ENCODE results near the gene RPL35. TPM values are rescaled to one million over a fixed set of nuclear protein-coding genes. Genes with fewer than 3 reads are reported as not detected.

The RPL35 gene
- 1,000 to 10,000 TPM in 2 of 4 donors, 100 to 1,000 TPM in 2; 763 to 1,347 (median 976) TPM for polyA plus RNA-seq (ENCODE audit: insufficient read length in 4 of 4)

DNA sequence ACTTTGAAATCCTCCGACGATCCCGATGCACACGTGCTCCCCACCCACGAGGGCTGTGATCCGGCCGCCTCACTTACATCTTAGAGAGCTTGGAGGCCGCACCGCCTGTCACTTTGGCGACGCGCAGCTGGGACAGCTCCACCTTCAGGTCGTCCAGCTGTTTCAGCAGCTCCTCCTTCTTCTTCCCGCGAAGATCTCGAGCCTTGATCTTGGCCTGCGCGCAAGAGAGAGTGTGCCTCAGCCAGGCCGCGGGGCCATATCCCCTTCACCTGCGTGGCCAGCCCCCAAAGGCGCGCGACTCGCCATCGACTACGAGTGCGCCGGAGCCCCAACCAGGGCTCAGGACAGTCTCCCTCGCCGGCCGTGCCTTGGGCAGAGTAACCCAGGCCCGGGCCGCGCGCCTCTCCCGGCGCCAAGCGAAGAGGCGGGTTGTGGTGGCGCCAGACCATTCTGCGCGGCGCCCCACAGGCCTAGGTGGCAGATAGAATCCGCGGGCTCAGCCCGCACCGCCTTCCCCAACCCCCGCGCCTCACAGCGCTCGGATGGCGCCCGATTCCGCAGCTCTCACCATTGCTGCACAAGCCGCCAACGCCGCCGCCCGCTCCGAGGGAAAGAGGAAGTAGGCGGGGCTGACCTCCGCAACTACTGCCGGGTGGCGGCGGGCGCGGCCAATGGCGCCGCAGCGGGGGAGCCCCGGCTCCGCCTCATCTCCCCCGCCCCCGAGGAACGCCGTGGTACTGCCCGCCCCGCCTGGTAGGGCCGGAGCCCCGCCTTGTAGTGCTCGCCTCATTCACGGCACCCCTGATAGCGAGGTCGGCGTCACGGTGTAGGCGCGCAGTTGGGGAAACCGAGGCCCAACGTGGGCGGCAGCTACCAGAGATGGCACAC is at the start of gene RPL35, which contains the start of gene ARPC5L:
RPL35 (minus strand) TSS at position 616 of the 888 bp plus-strand sequence; CDS start at position 571, 45 bp downstream.
ARPC5L (plus strand) TSS at position 789 of the 888 bp plus-strand sequence. CDS start 7,161 bp downstream, outside the sequence.
- DNase-seq (ENCODE audit: low read depth in 4 of 4, low spot score in 2 of 4), result peak; percentile 77 to 88 (median 83)

DNA sequence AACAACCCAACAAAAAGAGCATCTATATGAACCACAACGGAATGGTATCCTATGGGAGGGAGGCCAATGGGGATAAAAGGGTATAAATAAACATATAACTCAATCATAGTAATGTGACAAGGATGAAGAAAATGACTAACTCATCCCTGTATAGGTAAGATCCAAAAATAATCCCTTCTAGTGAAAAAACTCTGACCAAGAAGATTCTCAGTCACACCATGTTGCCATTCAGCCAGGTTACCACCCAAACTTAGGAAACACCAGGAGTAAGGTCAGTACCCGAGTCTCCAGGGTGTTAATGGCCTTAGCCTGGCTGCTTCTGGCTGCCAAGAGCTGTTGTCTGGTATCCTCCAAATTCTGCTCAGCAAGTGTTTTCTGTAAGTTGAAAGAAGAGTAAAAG is 46.3 kb upstream of the RPL35 start:
- DNase-seq (ENCODE audit: low read depth in 4 of 4, low spot score in 2 of 4), result no peak

DNA sequence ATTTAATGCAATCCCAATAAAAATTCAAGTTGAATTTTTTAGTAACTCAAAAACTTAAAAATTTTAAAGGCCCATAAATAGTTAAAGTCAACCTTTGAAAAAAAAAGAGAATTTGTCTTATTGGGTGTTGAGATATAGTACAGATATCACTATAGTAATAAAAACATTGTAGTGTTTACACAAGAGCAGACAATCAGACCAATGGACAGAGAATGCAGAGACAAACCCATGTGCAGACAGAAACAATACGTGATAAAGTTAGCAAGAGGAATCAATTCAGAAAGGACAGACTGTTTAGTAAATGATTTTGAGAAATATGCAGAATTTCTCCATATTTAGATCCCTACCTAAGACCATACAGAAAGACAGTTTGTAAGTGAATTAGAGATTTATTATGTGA is 45.2 kb upstream of the RPL35 start:
- DNase-seq (ENCODE audit: low read depth in 4 of 4, low spot score in 2 of 4), result no peak

DNA sequence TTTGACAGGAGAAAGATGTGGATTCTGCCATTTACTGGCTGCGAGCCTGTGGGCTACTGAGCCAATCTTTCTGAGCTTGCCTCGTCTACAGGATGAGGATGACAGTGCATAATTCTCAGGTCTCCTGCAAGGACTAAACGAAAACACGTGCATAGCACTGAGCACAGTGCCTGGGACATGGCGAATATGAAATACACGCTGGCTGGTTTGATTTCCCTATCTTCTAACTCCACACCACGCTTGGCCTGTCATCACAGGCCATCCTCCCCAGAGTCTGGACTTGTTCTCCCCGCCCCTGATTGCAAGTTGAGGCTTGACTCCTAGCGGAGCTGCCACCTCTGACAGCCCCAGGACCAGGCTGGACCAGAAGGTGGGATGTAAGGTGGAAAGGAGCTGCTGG is 38.1 kb upstream of the RPL35 start:
- DNase-seq (ENCODE audit: low read depth in 4 of 4, low spot score in 2 of 4), result no peak

DNA sequence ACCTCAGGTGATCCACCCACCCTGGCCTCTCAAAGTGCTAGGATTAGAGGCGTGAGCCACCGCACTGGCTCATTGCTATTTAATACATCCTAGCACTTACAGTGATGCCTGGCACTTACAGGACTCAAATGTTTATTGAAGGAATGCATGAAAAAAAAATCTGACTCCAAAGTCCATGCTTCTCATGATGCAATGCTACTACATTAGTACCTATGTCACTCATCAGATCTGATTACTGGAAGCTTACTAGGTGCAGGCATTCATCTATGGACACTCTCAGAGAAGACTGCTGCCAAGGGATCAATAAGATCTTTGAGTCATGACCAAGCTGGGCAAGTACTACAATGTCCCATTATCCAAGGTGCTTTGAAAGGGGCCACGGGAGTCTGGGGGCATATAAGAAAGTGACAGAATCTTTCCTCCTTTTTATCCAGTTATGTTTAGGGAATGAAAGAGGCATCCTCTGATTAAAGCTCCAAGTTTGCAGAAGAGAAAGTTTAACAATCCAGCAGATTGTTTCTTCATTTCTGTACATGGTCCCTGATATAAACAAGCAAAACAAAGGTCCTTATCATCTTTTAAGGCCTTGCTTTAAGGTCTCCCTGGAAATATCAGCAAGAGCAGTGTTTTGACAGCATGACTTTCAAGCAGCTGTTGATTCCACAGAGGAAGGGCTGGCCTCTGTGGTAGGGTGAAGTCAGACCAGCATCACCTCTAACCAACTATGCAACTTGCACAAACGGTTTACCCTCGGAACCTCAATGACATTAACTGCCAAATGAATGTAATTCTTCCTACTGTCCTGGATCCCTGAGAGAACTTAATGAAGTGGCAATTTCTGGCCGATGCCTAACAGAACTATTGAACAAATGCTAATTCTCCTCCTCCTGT is 36.1 kb upstream of the RPL35 start:
- no peak for DNase-seq (ENCODE audit: low read depth in 4 of 4, low spot score in 2 of 4)

DNA sequence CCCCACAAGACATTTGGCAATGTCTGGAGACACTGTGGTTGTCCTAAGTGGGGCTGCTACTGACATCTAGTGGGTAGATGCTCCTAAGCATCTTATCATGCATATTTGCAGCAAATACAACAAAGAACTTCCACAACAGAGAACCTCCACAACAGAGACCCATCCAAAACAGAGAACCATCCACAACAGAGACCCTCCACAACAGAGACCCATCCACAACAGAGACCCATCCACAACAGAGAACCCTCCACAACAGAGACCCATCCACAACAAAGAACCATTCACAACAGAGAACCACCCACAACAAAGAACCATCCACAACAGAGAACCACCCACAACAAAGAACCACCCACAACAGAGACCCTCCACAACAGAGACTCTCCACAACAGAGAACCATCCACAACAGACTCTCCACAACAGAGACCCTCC is 33.0 kb upstream of the RPL35 start:
- DNase-seq (ENCODE audit: low read depth in 4 of 4, low spot score in 2 of 4), result no peak

DNA sequence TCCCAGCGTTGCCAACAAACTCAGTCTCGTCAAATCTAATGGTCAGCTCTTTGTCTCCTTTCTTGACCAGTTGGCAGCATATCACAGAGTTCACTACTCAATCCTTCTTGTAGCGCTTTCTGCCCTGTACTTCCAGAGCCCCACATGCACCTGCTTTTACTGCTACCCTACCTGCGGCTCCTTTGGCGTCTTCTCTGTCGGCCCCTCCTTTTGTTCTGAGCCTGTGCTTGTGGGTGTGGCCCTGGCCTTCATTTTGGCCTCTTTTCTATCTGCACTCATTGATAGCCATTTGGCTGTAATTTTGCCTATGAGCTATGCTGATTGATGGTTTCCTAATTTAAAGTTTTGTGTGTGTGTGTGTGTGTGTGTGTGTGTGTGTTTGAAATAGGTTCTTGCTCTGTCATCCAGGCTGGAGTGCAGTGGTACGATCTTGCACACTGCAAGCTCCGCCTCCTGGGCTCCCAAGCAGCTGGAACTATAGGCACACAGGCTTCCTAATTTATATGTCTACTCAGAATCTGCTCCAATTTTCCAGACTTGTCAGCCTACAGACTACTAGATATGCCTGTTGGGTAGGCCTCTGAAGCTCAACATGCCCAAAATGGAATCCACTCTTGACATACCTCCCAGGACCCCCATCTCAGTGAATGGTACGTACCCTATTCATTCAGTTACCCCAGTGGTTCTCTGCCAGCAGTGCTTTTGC is 32.4 kb upstream of the RPL35 start:
- DNase-seq (ENCODE audit: low read depth in 4 of 4, low spot score in 2 of 4), result no peak

DNA sequence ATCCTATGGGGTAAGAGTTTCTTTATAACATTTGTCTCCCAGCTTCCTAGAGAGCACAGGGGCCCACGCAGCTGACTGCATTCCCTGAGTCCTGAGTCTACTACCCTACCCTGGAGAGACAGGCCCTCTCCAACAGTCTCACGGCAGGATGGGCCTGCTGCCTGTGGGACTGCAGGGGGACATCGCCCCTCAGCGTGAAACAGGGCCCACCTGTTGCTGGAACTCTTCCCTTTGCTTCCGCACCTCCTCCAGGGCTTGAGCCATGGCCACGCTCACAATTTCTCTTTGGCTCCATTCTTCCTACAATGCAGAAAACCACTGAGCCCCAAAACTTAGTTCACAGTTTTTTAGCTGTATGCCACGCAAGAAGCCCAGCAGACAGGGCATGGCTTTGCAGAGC is 28.4 kb upstream of the RPL35 start:
- DNase-seq (ENCODE audit: low read depth in 4 of 4, low spot score in 2 of 4), result no peak

DNA sequence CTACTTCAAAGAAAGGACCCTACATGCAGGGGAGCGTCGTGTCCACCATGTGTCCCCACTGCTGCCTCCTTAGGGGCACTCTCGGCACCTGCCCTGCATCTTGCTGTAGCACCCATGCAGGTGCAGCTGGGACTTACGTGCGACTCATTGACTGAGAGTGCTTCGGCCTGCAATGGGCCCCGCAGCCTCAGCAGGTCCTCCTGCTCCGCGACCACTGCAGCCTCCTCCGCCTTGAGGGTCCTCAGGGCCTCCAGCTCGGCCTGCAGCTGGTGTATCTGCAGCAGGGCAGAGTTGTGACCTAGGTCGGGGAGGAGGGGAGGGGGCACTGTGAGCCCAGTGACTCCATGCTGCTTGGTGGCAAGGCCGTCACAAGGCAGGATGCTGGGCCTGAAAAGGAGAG is 27.2 kb upstream of the RPL35 start:
- no peak for DNase-seq (ENCODE audit: low read depth in 4 of 4, low spot score in 2 of 4)

DNA sequence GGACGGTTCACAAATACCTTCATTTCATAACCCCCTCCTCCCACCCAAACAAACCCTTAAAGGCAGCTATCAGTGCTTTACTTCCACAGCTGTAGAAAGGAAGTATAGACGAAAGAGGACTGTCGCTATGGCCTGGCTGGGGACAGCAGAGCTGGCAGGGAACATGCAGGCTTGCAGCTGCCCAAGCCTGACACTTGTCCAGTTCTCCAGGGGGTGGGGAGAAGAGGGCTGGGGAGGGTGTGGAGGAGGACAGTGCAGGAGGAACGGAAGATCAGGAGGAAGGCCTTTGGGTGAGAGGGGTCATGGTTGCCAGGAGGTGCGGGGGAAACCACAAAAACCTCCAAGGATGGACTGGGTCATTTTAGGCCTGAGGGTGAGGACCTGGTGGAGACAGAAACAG is 26.1 kb upstream of the RPL35 start:
- no peak for DNase-seq (ENCODE audit: low read depth in 4 of 4, low spot score in 2 of 4)

DNA sequence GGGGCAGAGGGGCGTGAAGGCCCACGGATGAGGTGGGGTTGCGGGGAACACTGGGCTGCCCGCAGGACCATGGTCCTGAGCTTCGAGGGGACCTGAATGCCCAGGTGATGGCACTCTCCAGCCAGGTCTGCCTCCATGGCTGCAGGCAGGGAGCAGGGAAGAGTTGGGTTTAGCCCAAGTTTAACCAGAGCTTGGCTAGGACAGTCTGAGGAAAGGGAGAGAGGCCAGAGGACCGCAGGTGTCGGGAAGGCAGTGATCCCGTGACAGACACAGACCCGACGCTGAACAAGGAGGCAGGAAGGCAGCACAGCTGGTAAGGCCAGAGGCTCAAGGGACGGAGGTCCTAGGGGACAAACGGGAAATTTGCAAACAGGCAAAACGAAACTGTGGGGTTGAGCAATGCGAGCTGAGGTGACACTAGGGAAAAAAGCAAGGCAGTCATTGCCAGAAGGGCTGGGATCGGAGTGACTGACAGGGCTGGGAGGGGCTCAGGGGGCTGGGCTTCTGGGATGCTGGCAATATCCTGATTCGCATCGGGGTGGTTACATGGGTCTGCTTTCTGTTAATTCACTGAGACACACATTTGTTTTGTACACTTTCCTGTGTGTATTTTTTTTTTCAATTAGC is 25.2 kb upstream of the RPL35 start:
- DNase-seq (ENCODE audit: low read depth in 4 of 4, low spot score in 2 of 4), result no peak

DNA sequence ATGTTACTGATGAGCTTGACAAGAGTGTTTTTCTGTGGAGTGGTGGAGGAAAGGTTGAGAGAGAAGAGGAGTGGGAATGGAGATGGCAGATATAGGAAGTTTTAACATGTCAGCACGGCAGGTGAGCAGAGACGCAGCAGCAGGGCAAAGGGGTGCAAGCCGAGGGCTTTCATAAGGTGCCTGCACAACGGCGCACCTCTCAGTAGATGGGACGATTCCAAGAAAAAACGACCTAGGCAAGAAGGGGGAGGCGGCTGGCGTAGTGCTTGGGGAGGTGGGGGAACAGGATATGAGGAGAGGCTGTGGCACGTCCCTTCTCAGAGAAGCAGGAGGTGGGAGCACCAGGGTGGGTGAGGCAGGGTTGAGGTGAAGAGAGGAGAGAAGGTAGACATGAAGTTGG is 24.7 kb upstream of the RPL35 start:
- DNase-seq (ENCODE audit: low read depth in 4 of 4, low spot score in 2 of 4), result no peak

DNA sequence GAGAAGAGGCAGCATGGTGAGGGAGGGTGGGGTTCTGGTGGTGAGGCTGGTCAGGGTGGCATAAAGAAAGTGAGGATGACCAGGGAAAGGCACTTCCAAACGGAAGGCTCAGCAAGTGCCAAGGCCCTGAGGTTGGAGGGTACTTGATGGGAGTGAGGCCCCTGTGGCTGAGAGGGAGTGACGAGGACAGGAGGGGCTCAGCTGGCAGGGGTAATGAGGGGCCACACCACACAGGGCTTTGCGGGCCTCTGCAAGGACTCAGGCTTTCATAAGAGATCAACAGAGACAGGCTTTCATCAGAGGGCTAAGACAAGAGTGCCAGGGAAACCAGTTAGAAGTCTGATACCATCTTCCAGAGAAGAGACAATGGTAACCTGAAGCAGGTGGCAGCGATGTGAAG is 23.8 kb upstream of the RPL35 start:
- no peak for DNase-seq (ENCODE audit: low read depth in 4 of 4, low spot score in 2 of 4)

DNA sequence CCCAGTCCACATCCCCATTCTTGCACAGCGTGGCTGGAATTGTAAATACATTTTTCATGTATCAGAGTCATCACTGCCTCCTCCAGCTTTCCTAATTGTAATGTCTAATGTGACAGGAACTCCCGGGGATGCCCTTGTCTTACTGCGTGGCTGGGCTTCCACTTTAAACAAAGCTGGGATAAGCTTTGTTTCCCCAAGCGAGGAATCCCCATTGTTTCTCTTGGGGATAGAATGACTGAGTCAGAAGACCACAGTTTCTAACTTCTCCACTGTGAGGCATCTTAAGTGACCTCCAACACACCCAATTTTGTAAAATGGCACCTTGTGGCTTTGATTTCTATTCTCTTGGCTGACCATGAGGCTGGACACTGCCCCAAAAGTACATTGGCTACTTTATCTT is 22.6 kb upstream of the RPL35 start:
- DNase-seq (ENCODE audit: low read depth in 4 of 4, low spot score in 2 of 4), result no peak

DNA sequence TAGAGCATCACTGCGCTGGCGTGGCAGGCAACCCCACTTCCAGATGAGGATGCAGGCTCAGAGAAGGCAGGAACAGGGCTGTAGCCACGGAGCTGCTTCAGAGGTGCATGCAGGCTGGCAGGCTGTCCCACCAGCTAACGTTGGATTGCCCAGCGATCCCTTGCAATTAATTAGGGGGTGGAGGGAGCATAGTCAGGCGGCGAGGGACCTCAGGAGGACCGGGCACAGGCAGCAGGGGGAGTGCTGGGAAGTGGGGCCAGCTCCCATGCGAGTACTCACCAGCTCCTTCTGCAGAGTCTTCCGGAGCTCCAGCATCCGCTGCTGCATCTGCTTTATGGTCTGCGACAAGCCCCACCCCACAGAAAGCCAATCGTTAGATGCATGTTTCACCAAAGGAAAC is 20.5 kb upstream of the RPL35 start:
- DNase-seq (ENCODE audit: low read depth in 4 of 4, low spot score in 2 of 4), result no peak

DNA sequence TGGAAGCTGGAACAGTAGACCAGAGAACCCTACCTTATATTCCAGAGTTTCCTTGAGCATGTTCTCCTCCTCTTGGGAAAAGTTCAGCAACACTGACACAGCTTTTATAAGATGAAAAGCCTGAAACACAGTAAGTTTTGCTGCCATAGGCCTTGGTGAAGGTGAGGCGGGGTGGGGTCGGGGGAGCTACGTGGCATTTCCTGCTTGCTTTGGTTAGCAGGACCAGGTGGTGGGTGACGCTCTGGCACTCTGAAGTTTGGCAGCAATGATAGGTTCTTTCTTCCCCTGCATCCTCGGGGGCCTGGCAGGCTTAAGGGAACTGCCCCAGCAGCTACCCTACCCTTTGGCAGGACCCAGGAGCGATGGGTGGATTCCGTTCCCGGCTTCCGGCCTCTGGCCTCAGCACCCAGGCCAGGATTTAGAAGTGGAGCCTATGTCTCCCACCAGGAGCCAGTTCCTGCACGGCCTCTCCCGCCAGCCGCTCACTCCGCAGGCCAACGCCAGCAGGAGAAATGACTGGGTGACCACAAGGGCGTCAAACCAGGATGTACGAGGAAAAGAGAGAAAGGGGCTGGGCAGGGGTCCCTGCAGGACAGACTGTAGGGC is 19.5 kb upstream of the RPL35 start:
- DNase-seq (ENCODE audit: low read depth in 4 of 4, low spot score in 2 of 4), result no peak

DNA sequence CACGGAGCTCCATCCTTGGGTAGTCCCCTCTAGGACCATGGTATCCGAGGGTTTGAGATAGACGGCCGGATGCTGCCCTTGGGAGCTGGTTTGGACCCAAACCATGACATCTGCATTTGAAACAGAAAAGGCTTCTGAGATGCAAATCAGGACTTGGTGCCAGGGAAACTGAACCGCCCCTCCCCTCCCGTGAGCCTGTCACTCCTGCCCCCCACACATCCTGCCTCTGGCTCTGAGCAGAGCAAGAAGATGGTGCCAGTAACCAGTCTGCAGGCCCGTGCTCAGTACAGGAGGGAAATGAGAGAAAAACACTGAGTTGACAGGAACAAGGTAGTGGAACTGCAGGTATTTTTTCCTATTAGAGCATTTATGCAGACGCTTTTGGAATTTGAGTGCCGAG is 18.7 kb upstream of the RPL35 start:
- no peak for DNase-seq (ENCODE audit: low read depth in 4 of 4, low spot score in 2 of 4)

DNA sequence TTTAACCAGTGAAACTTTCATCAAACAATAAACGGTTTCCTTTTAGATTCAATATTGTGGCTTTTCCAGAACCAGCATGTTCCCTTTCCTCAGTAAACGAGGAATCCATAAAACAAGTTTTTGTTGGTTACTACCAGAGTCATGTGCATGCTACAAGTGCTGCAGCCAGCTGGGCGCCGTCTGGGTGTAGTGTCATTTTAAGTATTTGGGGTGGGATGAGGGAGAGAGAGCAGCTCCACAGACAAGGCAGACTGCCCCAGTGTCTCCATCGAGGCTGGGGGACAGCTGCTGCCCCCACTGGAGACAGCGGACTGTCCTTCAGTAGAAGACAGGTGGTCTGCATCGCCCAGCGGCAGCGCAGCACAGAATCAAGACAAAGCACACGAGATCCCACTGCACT is 17.5 kb upstream of the RPL35 start:
- DNase-seq (ENCODE audit: low read depth in 4 of 4, low spot score in 2 of 4), result no peak

DNA sequence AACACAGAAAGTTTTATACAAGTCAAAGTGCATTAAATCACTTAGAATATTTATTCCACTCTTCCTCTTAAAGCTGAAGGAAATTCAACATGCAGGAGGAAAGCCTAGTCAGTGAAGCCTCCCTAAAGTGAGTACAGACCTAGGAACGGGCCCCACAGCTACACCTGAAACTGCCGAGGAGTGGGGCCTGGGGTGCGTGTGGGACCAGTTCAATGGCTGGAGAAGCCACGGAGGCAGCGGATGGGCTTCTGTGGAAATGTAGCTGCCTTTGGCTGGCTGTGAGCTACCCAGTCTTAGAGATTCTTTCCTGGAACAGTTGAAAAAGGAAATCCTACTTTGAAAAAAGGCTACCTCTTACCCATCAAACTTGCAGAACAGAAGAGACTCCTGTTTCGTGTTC is 16.8 kb upstream of the RPL35 start:
- DNase-seq (ENCODE audit: low read depth in 4 of 4, low spot score in 2 of 4), result no peak

DNA sequence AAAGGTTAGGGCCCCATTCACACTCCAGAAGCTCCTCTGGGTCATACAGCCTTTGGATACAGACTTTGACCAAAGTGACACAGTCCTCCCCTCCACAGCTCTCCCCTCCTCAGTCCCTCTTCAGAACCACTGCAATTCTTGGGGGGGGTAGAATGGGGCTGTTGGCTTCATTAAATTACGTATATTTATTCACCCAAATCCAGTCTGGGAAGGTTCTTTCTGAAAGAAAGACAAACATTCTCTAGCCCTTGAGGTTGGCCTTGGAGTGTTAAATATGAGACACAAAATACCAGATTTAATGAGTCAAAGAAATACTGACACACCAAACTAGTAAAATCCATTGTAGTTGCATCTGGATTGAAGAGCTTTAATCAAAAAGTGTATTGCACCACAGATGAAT is 16.3 kb upstream of the RPL35 start:
- no peak for DNase-seq (ENCODE audit: low read depth in 4 of 4, low spot score in 2 of 4)

Measured in left renal cortex interstitium (tissue), 4 donors.